A549 (cell line): ENCODE data around the gene SH2D1B. TPM values are rescaled to one million over a fixed set of nuclear protein-coding genes. Genes with fewer than 3 reads are reported as not detected.

Experiments used
- ATAC-seq, 2 experiments: fragments of 200-7000 bp in 1 of 2; fragments of >200 bp in 1 of 2; cut with Nextera tagmentation in 1 of 2; cut with Tn5 transposase in 1 of 2; 3 replicates each; pipeline versions ENCODE4 v1.8.0 to v1.9.1; 2018 to 2020; ENCODE audit warnings: mild to moderate bottlenecking in 1 of 2, moderate library complexity in 1 of 2
- CTCF ChIA-PET: fragments of 300-600 bp; sonication (Branson Sonifier 250); formaldehyde crosslinking; extraction: SDS; loops from one replicate; lab custom pipeline; 2021; ENCODE audit warnings: antibody characterized with exemption, inconsistent platforms; lab: Yijun Ruan, JAX
- POLR2A ChIA-PET: fragments of 350-600 bp; formaldehyde crosslinking; extraction: SDS; loops from one replicate; lab custom pipeline; 2021; ENCODE audit warnings: antibody characterized with exemption, inconsistent platforms; lab: Yijun Ruan, JAX
- DNase-seq, 2 experiments: peaks; one replicate each; pipeline versions ENCODE4 v3.0.0 to v3.0.0-alpha.2; 2011 to 2016; ENCODE audit warnings: low read depth in 1 of 2, low spot score in 1 of 2
- FAIRE-seq: peaks from 2 replicates; lab custom pipeline; 2011; peaks lifted over from hg19 to GRCh38; lab: Jason Lieb, UNC
- H3K27ac ChIP-seq, 2 experiments: fragments of >200 bp; sonication (Bioruptor Twin); formaldehyde crosslinking; 3 replicates each; pipeline ENCODE4 v1.5.1; 2016 to 2017
- H3K4me1 ChIP-seq: fragments of >200 bp; sonication (Bioruptor Twin); formaldehyde crosslinking; 3 replicates; pipeline ENCODE4 v1.6.1; 2016
- H3K4me2 ChIP-seq: fragments of >200 bp; sonication (Bioruptor Twin); formaldehyde crosslinking; 3 replicates; pipeline ENCODE4 v1.6.1; 2016
- H3K4me3 ChIP-seq: fragments of >200 bp; sonication (Bioruptor Twin); formaldehyde crosslinking; 3 replicates; pipeline ENCODE4 v1.5.1; 2016
- H3K9me3 ChIP-seq: fragments of >200 bp; sonication (Bioruptor Twin); formaldehyde crosslinking; 3 replicates; pipeline ENCODE4 v1.6.1; 2016
- CHD4 ChIP-seq: fragments of 200-600 bp; sonication (generic); IDR thresholded peaks from 2 replicates; pipeline ENCODE4 v1.6.1; 2016; ENCODE audit warnings: antibody characterized with exemption, mild to moderate bottlenecking, borderline replicate concordance
- ESRRA ChIP-seq: fragments of 150-350 bp; IDR thresholded peaks from 2 replicates; pipeline ENCODE4 v1.6.1; 2014; ENCODE audit warnings: mild to moderate bottlenecking, low read length, borderline replicate concordance
- FOSB ChIP-seq: fragments of 250-450 bp; sonication (Bioruptor Pico); IDR thresholded peaks from 2 replicates; pipeline ENCODE4 v1.5.0; 2020; ENCODE audit warnings: mild to moderate bottlenecking, moderate library complexity
- FOXS1 ChIP-seq: fragments of 250-450 bp; sonication (Bioruptor Pico); IDR thresholded peaks from 2 replicates; pipeline ENCODE4 v1.5.0; 2020; ENCODE audit warnings: mild to moderate bottlenecking, moderate library complexity
- GATA3 ChIP-seq: IDR thresholded peaks from 2 replicates; pipeline ENCODE4 v1.6.1; 2012; ENCODE audit warnings: borderline replicate concordance
- HDAC2 ChIP-seq: fragments of 200-600 bp; sonication (generic); IDR thresholded peaks from 2 replicates; pipeline ENCODE4 v1.6.1; 2016
- HEYL ChIP-seq: fragments of 250-450 bp; sonication (Bioruptor Pico); IDR thresholded peaks from 2 replicates; pipeline ENCODE4 v1.8.0; 2021; ENCODE audit warnings: mild to moderate bottlenecking, moderate library complexity
- HOXB13 ChIP-seq: fragments of 250-450 bp; sonication (Bioruptor Pico); IDR thresholded peaks from 2 replicates; pipeline ENCODE4 v1.5.0; 2020; ENCODE audit warnings: low read depth, mild to moderate bottlenecking, moderate library complexity
- JUN ChIP-seq, 2 experiments: fragments of >200 bp; sonication (Bioruptor Twin); formaldehyde crosslinking; IDR thresholded peaks; 2 replicates in 1 of 2; 3 replicates in 1 of 2; pipeline ENCODE4 v1.6.1; 2016 to 2017
- KDM1A ChIP-seq: fragments of 200-600 bp; sonication (generic); IDR thresholded peaks from 2 replicates; pipeline ENCODE4 v1.6.1; 2016; ENCODE audit warnings: low read depth, mild to moderate bottlenecking
- MAFK ChIP-seq: fragments of 450-650 bp; IDR thresholded peaks from 2 replicates; pipeline ENCODE4 v1.6.1; 2014; ENCODE audit not compliant: partially characterized antibody
- NR3C1 ChIP-seq: fragments of >200 bp; sonication (Bioruptor Twin); formaldehyde crosslinking; IDR thresholded peaks from 3 replicates; pipeline ENCODE4 v1.6.1; 2017
- PHF8 ChIP-seq: fragments of 200-600 bp; sonication (generic); IDR thresholded peaks from 2 replicates; pipeline ENCODE4 v1.6.1; 2016; ENCODE audit warnings: low read depth, mild to moderate bottlenecking, antibody characterized with exemption, moderate library complexity, borderline replicate concordance
- POLR2A ChIP-seq: IDR thresholded peaks from 2 replicates; pipeline ENCODE4 v1.6.1; 2012; ENCODE audit warnings: mild to moderate bottlenecking, low read length
- RAD21 ChIP-seq, 2 experiments: fragments of >200 bp in 1 of 2; sonication (Bioruptor Twin) in 1 of 2; formaldehyde crosslinking in 1 of 2; IDR thresholded peaks in 1 of 2; conservative IDR thresholded peaks in 1 of 2; 2 replicates in 1 of 2; 3 replicates in 1 of 2; pipeline ENCODE4 v1.6.1; 2012 to 2018; ENCODE audit warnings: inconsistent platforms in 1 of 2
- RNF2 ChIP-seq: fragments of 200-600 bp; sonication (generic); IDR thresholded peaks from 2 replicates; pipeline ENCODE4 v1.6.1; 2016; ENCODE audit warnings: low read depth, mild to moderate bottlenecking, antibody characterized with exemption, moderate library complexity, borderline replicate concordance
- SMC3 ChIP-seq: fragments of >200 bp; sonication (Bioruptor Twin); formaldehyde crosslinking; IDR thresholded peaks from 3 replicates; pipeline ENCODE4 v1.6.1; 2018; ENCODE audit warnings: inconsistent platforms
- SREBF2 ChIP-seq: fragments of 450-650 bp; IDR thresholded peaks from 2 replicates; pipeline ENCODE4 v1.6.1; 2014; ENCODE audit warnings: mild to moderate bottlenecking, moderate library complexity
- TFCP2L1 ChIP-seq: fragments of 250-450 bp; sonication (Bioruptor Pico); IDR thresholded peaks from 2 replicates; pipeline ENCODE4 v1.5.0; 2021; ENCODE audit warnings: mild to moderate bottlenecking
- ZFP36 ChIP-seq: fragments of 450-650 bp; IDR thresholded peaks from 2 replicates; pipeline ENCODE4 v1.6.1; 2014; ENCODE audit warnings: borderline replicate concordance; ENCODE audit not compliant: partially characterized antibody
- WGBS: methylation state at CpG from one replicate; pipeline ENCODE4 v1.1.6; 2017; ENCODE audit errors: missing lambda C conversion rate; 5-methylcytosine and 5-hydroxymethylcytosine counted together
- polyA plus RNA-seq, 4 experiments: library from polyadenylated mRNA; depleted of rRNA in 3 of 4; stranded (reverse); fragments of >200 nt; fragmentation: RNase III in 1 of 4; extraction: RNeasy Plus Mini Kit Qiagen cat#74134 plus additional on column Dnase treatment in 1 of 4; gene quantifications; 2 replicates in 3 of 4; 3 replicates in 1 of 4; pipeline ENCODE4 v1.2.3, GENCODE V29; 2011 to 2017
- TF ChIP-seq, protein P1 (sequence below): fragments of >200 bp; sonication (Bioruptor Twin); formaldehyde crosslinking; IDR thresholded peaks from 2 replicates; pipeline ENCODE4 v1.6.1; 2016
- TF ChIP-seq, protein P2 (sequence below): fragments of 150-350 bp; IDR thresholded peaks from 2 replicates; pipeline ENCODE4 v1.6.1; 2014; ENCODE audit warnings: low read depth, mild to moderate bottlenecking, low read length
- TF ChIP-seq, protein P3 (sequence below): IDR thresholded peaks from 2 replicates; pipeline ENCODE4 v1.6.1; 2012
- TF ChIP-seq, protein P4 (sequence below): fragments of >200 bp; sonication (Bioruptor Twin); formaldehyde crosslinking; IDR thresholded peaks from 3 replicates; pipeline ENCODE4 v1.5.1; 2016
- TF ChIP-seq, protein P5 (sequence below): IDR thresholded peaks from 2 replicates; pipeline ENCODE4 v1.6.1; 2012; ENCODE audit warnings: low read depth, borderline replicate concordance

SH2D1B gene
- polyA plus RNA-seq, 2 of the 4 experiments (the other 2 are of a cell fraction) = 0.04 TPM; not detected in 1

DNA sequence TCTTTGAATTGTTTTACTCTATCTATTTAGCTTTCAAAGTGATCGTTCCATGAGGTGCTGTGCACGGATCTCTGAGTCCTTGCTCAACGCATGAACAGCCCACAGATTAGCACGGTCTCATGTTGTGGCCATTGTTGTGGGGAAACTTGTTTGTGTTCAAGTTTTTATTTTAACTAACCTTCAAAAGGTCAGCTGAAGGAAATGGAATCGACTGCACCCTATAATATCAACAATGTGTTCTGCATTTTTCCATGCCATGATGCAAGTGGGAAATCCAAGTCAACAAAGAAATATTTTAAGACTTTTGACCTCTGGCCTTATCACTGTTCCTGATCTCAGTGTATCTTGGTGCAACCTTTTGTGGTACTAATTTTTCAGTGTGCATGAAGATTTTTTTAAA is 6.1 kb downstream of the SH2D1B start:
- H3K27ac ChIP-seq = no peak overlapping the region
- WGBS = 15% methylated on average over 5 of the region's 5 CpGs
- FAIRE-seq = no peak
- POLR2A ChIA-PET = no interaction called here
- TF ChIP-seq FOXS1 (CRISPR knock-in tag) = no peak
- no peak for TF ChIP-seq MAFK
- TF ChIP-seq GATA3 = peak; percentile 38; the same call in 1 of the 2 replicates
- TF ChIP-seq SREBF2 = no peak
- H3K9me3 ChIP-seq = no peaks in the 10 kb centered on the region
- CTCF ChIA-PET = interaction anchor here (1.3 kb wide), 1 partner anchor 14 kb away, joined by 3 read pairs; no protein-coding TSS in a partner anchor
- DNase-seq = peak in 1 of 2 experiments; percentile 37
- ATAC-seq = peak in 1 of 2 experiments; percentile 46; a peak in 2 of 6 replicates
- 0 out of 3 replicates have a peak, but pooled peaks cover 14% of the 10 kb centered on the region for H3K4me1 ChIP-seq
- H3K4me3 ChIP-seq = no peak overlapping the region
- peak overlapping the region; percentile 20; the same call in 2 of the 3 replicates for H3K4me2 ChIP-seq

DNA sequence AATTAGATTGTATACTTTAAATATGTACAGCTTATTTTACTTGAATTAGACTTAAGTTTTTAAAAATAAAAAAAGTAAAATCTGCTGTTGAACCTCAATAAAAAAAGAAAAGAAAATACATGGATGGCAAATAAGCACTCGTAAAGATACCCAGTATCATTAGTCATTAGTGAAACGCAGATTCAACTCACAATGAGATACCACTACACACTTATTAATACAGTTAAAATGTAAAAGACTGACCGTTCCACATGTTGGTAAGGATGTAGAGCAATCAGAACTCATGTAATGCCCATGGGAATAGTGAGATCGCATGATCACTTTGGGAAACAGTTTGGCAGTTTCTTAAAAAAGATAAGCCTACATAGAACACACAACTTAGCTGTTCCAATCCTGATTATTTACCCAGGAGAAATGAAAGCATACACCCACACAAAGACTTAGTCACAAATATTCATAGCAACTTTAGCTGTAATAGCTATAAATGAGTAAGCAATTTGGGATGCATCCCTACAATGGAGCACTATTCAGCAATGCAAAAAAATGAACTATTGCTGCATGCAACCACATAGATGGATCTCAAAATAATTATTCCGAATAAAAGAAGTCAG is 7.3 kb downstream of the SH2D1B start:
- POLR2A ChIA-PET = no interaction called here
- FAIRE-seq = peak; percentile 46
- H3K4me2 ChIP-seq = no peak overlapping the region

DNA sequence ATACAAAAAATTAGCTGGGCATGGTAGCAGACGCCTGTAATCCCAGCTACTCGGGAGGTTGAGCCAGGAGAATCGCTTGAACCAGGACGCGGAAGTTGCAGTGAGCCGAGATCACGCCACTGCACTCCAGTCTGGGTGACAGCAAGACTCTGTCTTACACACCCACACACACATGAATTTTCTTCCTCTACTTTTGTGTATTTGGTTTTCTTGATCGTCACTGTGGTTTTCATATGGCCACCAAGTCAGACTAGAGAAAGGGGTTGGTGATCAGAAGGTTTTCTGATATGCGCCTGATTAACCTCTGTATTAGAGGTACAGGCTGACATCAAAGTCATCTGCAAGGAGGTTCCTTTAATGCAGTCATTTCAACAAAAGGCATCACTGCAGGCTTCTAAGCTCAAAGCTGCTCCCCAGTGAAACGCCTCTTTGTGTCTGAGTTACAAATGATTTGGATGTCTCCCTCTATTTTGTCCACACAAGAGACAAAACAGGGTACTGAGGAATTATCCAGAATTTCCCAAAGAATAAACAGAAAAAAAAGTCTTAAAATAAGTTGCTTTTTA is 11.1 kb downstream of the SH2D1B start:
- ChIA-PET CTCF (interaction anchor here (1.7 kb wide), 1 partner anchor 345 kb away, joined by 6 read pairs; no protein-coding TSS in a partner anchor), POLR2A (no interaction called here)
- Histone ChIP-seq H3K4me2 (no peak overlapping the region), H3K4me3 (no peak overlapping the region), H3K9me3 (no peaks in the 10 kb centered on the region), H3K4me1 (0 out of 3 replicates have a peak, but pooled peaks cover 11% of the 10 kb centered on the region), H3K27ac (no peak overlapping the region)
- 77% methylated on average over 10 of the region's 10 CpGs for WGBS
- FAIRE-seq = no peak
- no peak for ATAC-seq
- no peak for DNase-seq
- TF ChIP-seq, protein P1, sequence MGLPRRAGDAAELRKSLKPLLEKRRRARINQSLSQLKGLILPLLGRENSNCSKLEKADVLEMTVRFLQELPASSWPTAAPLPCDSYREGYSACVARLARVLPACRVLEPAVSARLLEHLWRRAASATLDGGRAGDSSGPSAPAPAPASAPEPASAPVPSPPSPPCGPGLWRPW = no peak
- no peak for TF ChIP-seq NR3C1
- TF ChIP-seq HDAC2 = no peak
- TF ChIP-seq TFCP2L1 (CRISPR knock-in tag) = no peak
- no peak for TF ChIP-seq SMC3
- TF ChIP-seq HEYL (CRISPR knock-in tag) = no peak
- TF ChIP-seq PHF8 = no peak
- TF ChIP-seq, protein P2, sequence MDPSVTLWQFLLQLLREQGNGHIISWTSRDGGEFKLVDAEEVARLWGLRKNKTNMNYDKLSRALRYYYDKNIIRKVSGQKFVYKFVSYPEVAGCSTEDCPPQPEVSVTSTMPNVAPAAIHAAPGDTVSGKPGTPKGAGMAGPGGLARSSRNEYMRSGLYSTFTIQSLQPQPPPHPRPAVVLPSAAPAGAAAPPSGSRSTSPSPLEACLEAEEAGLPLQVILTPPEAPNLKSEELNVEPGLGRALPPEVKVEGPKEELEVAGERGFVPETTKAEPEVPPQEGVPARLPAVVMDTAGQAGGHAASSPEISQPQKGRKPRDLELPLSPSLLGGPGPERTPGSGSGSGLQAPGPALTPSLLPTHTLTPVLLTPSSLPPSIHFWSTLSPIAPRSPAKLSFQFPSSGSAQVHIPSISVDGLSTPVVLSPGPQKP = no peak
- no peak for TF ChIP-seq RAD21 (conservative IDR thresholded peaks at IDR 0.05 in 1 of 2, IDR thresholded peaks at IDR 0.05 in 1 of 2)
- TF ChIP-seq GATA3 = no peak
- TF ChIP-seq RNF2 = no peak
- TF ChIP-seq, protein P3, sequence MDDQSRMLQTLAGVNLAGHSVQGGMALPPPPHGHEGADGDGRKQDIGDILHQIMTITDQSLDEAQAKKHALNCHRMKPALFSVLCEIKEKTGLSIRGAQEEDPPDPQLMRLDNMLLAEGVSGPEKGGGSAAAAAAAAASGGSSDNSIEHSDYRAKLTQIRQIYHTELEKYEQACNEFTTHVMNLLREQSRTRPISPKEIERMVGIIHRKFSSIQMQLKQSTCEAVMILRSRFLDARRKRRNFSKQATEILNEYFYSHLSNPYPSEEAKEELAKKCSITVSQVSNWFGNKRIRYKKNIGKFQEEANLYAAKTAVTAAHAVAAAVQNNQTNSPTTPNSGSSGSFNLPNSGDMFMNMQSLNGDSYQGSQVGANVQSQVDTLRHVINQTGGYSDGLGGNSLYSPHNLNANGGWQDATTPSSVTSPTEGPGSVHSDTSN = no peak
- no peak for TF ChIP-seq ESRRA
- no peak for TF ChIP-seq JUN (IDR thresholded peaks at IDR 0.05)
- no peak for TF ChIP-seq KDM1A
- TF ChIP-seq, protein P4, sequence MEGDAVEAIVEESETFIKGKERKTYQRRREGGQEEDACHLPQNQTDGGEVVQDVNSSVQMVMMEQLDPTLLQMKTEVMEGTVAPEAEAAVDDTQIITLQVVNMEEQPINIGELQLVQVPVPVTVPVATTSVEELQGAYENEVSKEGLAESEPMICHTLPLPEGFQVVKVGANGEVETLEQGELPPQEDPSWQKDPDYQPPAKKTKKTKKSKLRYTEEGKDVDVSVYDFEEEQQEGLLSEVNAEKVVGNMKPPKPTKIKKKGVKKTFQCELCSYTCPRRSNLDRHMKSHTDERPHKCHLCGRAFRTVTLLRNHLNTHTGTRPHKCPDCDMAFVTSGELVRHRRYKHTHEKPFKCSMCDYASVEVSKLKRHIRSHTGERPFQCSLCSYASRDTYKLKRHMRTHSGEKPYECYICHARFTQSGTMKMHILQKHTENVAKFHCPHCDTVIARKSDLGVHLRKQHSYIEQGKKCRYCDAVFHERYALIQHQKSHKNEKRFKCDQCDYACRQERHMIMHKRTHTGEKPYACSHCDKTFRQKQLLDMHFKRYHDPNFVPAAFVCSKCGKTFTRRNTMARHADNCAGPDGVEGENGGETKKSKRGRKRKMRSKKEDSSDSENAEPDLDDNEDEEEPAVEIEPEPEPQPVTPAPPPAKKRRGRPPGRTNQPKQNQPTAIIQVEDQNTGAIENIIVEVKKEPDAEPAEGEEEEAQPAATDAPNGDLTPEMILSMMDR = no peak
- no peak for TF ChIP-seq ZFP36
- TF ChIP-seq FOXS1 (CRISPR knock-in tag) = no peak
- no peak for TF ChIP-seq HOXB13
- no peak for TF ChIP-seq CHD4

More for the DNA sequence above, 7.3 kb downstream of the SH2D1B start:
- DNase-seq = no peak
- TF ChIP-seq POLR2A (no peak), TFCP2L1 (CRISPR knock-in tag) (no peak), GATA3 (no peak), FOSB (CRISPR knock-in tag) (no peak)
- TF ChIP-seq, protein P5, sequence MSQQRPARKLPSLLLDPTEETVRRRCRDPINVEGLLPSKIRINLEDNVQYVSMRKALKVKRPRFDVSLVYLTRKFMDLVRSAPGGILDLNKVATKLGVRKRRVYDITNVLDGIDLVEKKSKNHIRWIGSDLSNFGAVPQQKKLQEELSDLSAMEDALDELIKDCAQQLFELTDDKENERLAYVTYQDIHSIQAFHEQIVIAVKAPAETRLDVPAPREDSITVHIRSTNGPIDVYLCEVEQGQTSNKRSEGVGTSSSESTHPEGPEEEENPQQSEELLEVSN = no peak
- TF ChIP-seq, all 56 proteins: peak for 0
- ATAC-seq = no peak
- H3K9me3 ChIP-seq = no peaks in the 10 kb centered on the region
- H3K27ac ChIP-seq = no peak overlapping the region
- 67% methylated on average over 5 of the region's 5 CpGs for WGBS
- no peak overlapping the region for H3K4me3 ChIP-seq
- H3K4me1 ChIP-seq = 0 out of 3 replicates have a peak, but pooled peaks cover 14% of the 10 kb centered on the region
- CTCF ChIA-PET = interaction anchor here (1.0 kb wide), 1 partner anchor 47 kb away, joined by 4 read pairs; no protein-coding TSS in a partner anchor
